CD14-positive monocyte (primary cell): ENCODE data around the gene PPARG. TPM values are rescaled to one million over a fixed set of nuclear protein-coding genes. Genes with fewer than 3 reads are reported as not detected.

ENCODE experiments used
- DNase-seq, 3 donors: peaks; one replicate each; pipeline ENCODE4 v3.0.0-alpha.2; 2011 to 2022
- H2AFZ ChIP-seq: 2 replicates; pipeline ENCODE4 v1.6.0; 2012; ENCODE audit warnings: mild to moderate bottlenecking, low read depth, low read length, inconsistent platforms; ENCODE audit not compliant: insufficient read depth, poor library complexity, severe bottlenecking
- H3K27ac ChIP-seq, 2 donors: 1 replicate in 1 of 2; 2 replicates in 1 of 2; pipeline ENCODE4 v1.5.1; 2012 to 2013; ENCODE audit warnings: low read length in 2 of 2, control low read depth in 1 of 2, inconsistent platforms in 1 of 2, low read depth in 1 of 2, mild to moderate bottlenecking in 1 of 2
- H3K27me3 ChIP-seq, 2 donors: one replicate each; pipeline versions ENCODE4 v1.6.0 to v1.6.1; 2011 to 2013; ENCODE audit warnings: low read length in 2 of 2; ENCODE audit not compliant: control insufficient read depth in 2 of 2, insufficient read depth in 2 of 2
- H3K36me3 ChIP-seq, 2 donors: replicated peaks in 1 of 2; 1 replicate in 1 of 2; 2 replicates in 1 of 2; pipeline versions ENCODE4 v1.5.1 to v1.6.1; 2012 to 2013; ENCODE audit warnings: low read length in 2 of 2, control low read depth in 1 of 2, inconsistent platforms in 1 of 2, mild to moderate bottlenecking in 1 of 2; ENCODE audit not compliant: insufficient read depth in 2 of 2, control insufficient read depth in 1 of 2
- H3K4me1 ChIP-seq, 2 donors: 1 replicate in 1 of 2; 2 replicates in 1 of 2; pipeline versions ENCODE4 v1.5.1 to v1.6.1; 2012 to 2013; ENCODE audit warnings: low read length in 2 of 2, control low read depth in 1 of 2, inconsistent platforms in 1 of 2, mild to moderate bottlenecking in 1 of 2, moderate library complexity in 1 of 2; ENCODE audit not compliant: insufficient read depth in 2 of 2, control insufficient read depth in 1 of 2
- H3K4me2 ChIP-seq: replicated peaks from 2 replicates; pipeline ENCODE3; 2012; ENCODE audit warnings: low read length, moderate library complexity, mild to moderate bottlenecking; ENCODE audit not compliant: poor library complexity, severe bottlenecking; ENCODE audit errors: extremely low read depth
- H3K4me3 ChIP-seq, 3 experiments: fragments of 200-600 bp in 1 of 3; sonication (generic) in 1 of 3; replicated peaks in 1 of 3; 1 replicate in 2 of 3; 2 replicates in 1 of 3; pipeline ENCODE4 v1.5.1; 2011 to 2013; ENCODE audit warnings: low read length in 3 of 3, mild to moderate bottlenecking in 3 of 3, control low read depth in 2 of 3, low read depth in 2 of 3, inconsistent platforms in 1 of 3, moderate library complexity in 1 of 3
- H3K79me2 ChIP-seq: 2 replicates; pipeline ENCODE4 v1.6.0; 2012; ENCODE audit warnings: mild to moderate bottlenecking, control low read depth, inconsistent platforms, low read length, moderate library complexity; ENCODE audit not compliant: insufficient read depth
- H3K9ac ChIP-seq: 2 replicates; pipeline ENCODE4 v1.6.0; 2017; ENCODE audit warnings: low read length, mild to moderate bottlenecking; ENCODE audit not compliant: insufficient read depth, poor library complexity, severe bottlenecking
- H3K9me3 ChIP-seq, 2 donors: replicated peaks in 1 of 2; 1 replicate in 1 of 2; 2 replicates in 1 of 2; pipeline versions ENCODE4 v1.5.1 to v1.6.1; 2012 to 2013; ENCODE audit warnings: low read length in 2 of 2, control low read depth in 1 of 2; ENCODE audit not compliant: control insufficient read depth in 1 of 2, insufficient read depth in 1 of 2
- H4K20me1 ChIP-seq: 2 replicates; pipeline ENCODE4 v1.6.0; 2012; ENCODE audit warnings: mild to moderate bottlenecking, low read length, control low read depth, moderate library complexity; ENCODE audit not compliant: insufficient read depth
- H3K27ac Mint-ChIP-seq, 7 donors: one replicate each; pipeline ENCODE4 v1.8.0; 2020; ENCODE audit warnings: mild to moderate bottlenecking in 7 of 7, mixed read lengths in 7 of 7, moderate library complexity in 6 of 7, inconsistent platforms in 2 of 7
- H3K27me3 Mint-ChIP-seq, 3 donors: one replicate each; pipeline ENCODE4 v1.8.0; 2021 to 2022; ENCODE audit warnings: low read depth in 3 of 3, mild to moderate bottlenecking in 3 of 3, mixed read lengths in 3 of 3, moderate library complexity in 3 of 3, inconsistent platforms in 1 of 3
- H3K36me3 Mint-ChIP-seq, 2 donors: one replicate each; pipeline ENCODE4 v1.8.0; 2020; ENCODE audit warnings: mixed read lengths in 2 of 2, inconsistent platforms in 1 of 2, mild to moderate bottlenecking in 1 of 2
- H3K4me1 Mint-ChIP-seq: one replicate; pipeline ENCODE4 v1.8.0; 2020; ENCODE audit warnings: mild to moderate bottlenecking, mixed read lengths
- H3K4me3 Mint-ChIP-seq, 2 donors: one replicate each; pipeline ENCODE4 v1.8.0; 2020; ENCODE audit warnings: mild to moderate bottlenecking in 2 of 2, mixed read lengths in 2 of 2, moderate library complexity in 1 of 2
- H3K9me3 Mint-ChIP-seq, 7 donors: one replicate each; pipeline ENCODE4 v1.8.0; 2020 to 2022; ENCODE audit warnings: mixed read lengths in 7 of 7, mild to moderate bottlenecking in 6 of 7, moderate library complexity in 6 of 7, inconsistent platforms in 2 of 7
- whole genome bisulfite sequencing: methylation state at CpG from one replicate; pipeline ENCODE4 v1.1.5; 2013; ENCODE audit warnings: missing lambda C conversion rate; ENCODE audit not compliant: insufficient coverage; 5-methylcytosine and 5-hydroxymethylcytosine counted together
- intact Hi-C, 2 donors: fragments of 100-400 bp; cut with micrococcal nuclease; formaldehyde crosslinking; loops; one replicate each; pipeline versions ENCODE4 v1.15.0 to v1.15.1; 2023
- polyA plus RNA-seq, 3 donors: library from polyadenylated mRNA; depleted of rRNA in 1 of 3; unstranded in 2 of 3; stranded (reverse) in 1 of 3; fragments of 300-500 nt in 2 of 3; fragments of >200 nt in 1 of 3; fragmentation: Illumina TruSeq in 2 of 3; gene quantifications; 1 replicate in 2 of 3; 2 replicates in 1 of 3; pipeline ENCODE4 v1.2.3, GENCODE V29; 2012 to 2021
- TF ChIP-seq, protein P1 (sequence below): fragments of 200-600 bp; IDR thresholded peaks from one replicate; pipeline ENCODE4 v1.8.0; 2022; ENCODE audit warnings: antibody characterized with exemption, mild to moderate bottlenecking

The PPARG gene
- polyA plus RNA-seq, 3 donors = 0.56 to 2.0 (median 0.97) TPM

DNA sequence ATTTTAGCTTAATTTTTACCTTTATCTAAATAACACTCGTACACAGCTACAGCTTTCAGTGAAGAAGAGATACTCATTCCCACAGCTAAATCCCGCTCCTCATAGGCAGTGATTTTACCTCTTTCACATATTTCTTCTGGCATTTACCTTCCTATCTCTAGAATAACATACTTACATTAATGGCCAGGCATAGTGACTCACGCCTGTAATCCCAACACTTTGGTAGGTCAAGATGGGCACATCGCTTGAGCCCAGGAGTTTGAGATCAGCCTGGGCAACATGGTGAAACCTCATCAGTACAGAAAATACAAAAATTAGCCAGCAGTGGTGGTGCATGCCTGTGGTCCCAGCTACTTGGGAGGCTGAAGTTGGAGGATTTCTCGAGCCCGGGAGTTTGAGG is 80.2 kb downstream of the PPARG start:
- H3K4me1 Mint-ChIP-seq = peaks cover 8% of the 10 kb centered on the region
- H3K27me3 Mint-ChIP-seq = peaks cover 0 to 6% (median 0%) of the 10 kb centered on the region in 3 donors
- no peaks in the 10 kb centered on the region for H3K79me2 ChIP-seq
- H3K4me3 ChIP-seq = no peak overlapping the region
- no peak overlapping the region for H3K9ac ChIP-seq
- DNase-seq = no peak
- intact Hi-C loops = loop anchor here in 1 of 2 donors (10.0 kb wide), 1 partner anchor 86 kb away; no protein-coding TSS in a partner anchor
- no peaks in the 10 kb centered on the region for H3K4me1 ChIP-seq
- H3K4me2 ChIP-seq = no peak overlapping the region
- no peak overlapping the region for H3K4me3 Mint-ChIP-seq
- no peak overlapping the region for H3K27ac ChIP-seq
- H3K36me3 ChIP-seq = no peaks in the 10 kb centered on the region
- no peaks in the 10 kb centered on the region for H4K20me1 ChIP-seq
- no peak overlapping the region for H2AFZ ChIP-seq
- no peaks in the 10 kb centered on the region for H3K36me3 Mint-ChIP-seq
- H3K9me3 ChIP-seq = peaks cover 3 to 7% of the 10 kb centered on the region in 2 donors
- no CpG with 5 or more reads among the region's 6 CpGs for WGBS
- H3K9me3 Mint-ChIP-seq = peaks cover 0 to 14% (median 6%) of the 10 kb centered on the region in 7 donors
- H3K27ac Mint-ChIP-seq = no peak overlapping the region
- H3K27me3 ChIP-seq = no peaks in the 10 kb centered on the region
- TF ChIP-seq, protein P1, sequence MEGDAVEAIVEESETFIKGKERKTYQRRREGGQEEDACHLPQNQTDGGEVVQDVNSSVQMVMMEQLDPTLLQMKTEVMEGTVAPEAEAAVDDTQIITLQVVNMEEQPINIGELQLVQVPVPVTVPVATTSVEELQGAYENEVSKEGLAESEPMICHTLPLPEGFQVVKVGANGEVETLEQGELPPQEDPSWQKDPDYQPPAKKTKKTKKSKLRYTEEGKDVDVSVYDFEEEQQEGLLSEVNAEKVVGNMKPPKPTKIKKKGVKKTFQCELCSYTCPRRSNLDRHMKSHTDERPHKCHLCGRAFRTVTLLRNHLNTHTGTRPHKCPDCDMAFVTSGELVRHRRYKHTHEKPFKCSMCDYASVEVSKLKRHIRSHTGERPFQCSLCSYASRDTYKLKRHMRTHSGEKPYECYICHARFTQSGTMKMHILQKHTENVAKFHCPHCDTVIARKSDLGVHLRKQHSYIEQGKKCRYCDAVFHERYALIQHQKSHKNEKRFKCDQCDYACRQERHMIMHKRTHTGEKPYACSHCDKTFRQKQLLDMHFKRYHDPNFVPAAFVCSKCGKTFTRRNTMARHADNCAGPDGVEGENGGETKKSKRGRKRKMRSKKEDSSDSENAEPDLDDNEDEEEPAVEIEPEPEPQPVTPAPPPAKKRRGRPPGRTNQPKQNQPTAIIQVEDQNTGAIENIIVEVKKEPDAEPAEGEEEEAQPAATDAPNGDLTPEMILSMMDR = no peak

DNA sequence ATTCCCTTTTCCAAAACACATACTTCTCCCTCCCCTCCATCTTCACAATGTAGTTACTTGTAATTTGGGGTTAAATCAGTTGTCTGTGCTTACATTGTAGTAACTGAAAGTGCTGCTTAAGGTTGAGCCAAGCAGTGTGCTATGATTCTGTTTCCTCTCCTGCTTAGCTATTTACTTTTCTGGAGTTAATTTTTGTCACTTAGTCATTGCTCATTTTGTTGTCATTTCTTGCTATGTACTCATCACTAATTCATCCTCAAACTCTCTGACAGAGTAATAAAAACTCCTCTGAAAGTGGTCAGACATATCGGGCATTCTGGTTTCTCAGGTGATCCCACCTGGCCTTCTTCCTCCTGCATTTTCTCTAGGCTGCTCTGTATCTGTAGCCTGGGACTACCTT is 80.7 kb downstream of the PPARG start:
- no peaks in the 10 kb centered on the region for H3K4me1 ChIP-seq
- Mint-ChIP-seq H3K4me3 (no peak overlapping the region), H3K27me3 (peaks cover 0 to 7% (median 0%) of the 10 kb centered on the region in 3 donors), H3K27ac (peak overlapping the region in 1 of 7 donors; percentile 3), H3K36me3 (no peaks in the 10 kb centered on the region), H3K9me3 (peaks cover 0 to 14% (median 6%) of the 10 kb centered on the region in 7 donors), H3K4me1 (peaks cover 8% of the 10 kb centered on the region)
- H3K27ac ChIP-seq = no peak overlapping the region
- H3K9me3 ChIP-seq = peaks cover 3 to 7% of the 10 kb centered on the region in 2 donors
- no peaks in the 10 kb centered on the region for H3K79me2 ChIP-seq
- WGBS = 100% methylated on average over 1 of the region's 1 CpG
- TF ChIP-seq, protein P1 = no peak
- DNase-seq = no peak
- no peaks in the 10 kb centered on the region for H3K36me3 ChIP-seq
- no peaks in the 10 kb centered on the region for H3K27me3 ChIP-seq
- H4K20me1 ChIP-seq = no peaks in the 10 kb centered on the region
- no peak overlapping the region for H3K9ac ChIP-seq
- no peak overlapping the region for H2AFZ ChIP-seq
- intact Hi-C loops = loop anchor here in 1 of 2 donors (10.0 kb wide), 1 partner anchor 85 kb away; no protein-coding TSS in a partner anchor
- H3K4me3 ChIP-seq = no peak overlapping the region
- H3K4me2 ChIP-seq = no peak overlapping the region
